ENCODE results near the gene KCNK5.

The KCNK5 gene

DNA sequence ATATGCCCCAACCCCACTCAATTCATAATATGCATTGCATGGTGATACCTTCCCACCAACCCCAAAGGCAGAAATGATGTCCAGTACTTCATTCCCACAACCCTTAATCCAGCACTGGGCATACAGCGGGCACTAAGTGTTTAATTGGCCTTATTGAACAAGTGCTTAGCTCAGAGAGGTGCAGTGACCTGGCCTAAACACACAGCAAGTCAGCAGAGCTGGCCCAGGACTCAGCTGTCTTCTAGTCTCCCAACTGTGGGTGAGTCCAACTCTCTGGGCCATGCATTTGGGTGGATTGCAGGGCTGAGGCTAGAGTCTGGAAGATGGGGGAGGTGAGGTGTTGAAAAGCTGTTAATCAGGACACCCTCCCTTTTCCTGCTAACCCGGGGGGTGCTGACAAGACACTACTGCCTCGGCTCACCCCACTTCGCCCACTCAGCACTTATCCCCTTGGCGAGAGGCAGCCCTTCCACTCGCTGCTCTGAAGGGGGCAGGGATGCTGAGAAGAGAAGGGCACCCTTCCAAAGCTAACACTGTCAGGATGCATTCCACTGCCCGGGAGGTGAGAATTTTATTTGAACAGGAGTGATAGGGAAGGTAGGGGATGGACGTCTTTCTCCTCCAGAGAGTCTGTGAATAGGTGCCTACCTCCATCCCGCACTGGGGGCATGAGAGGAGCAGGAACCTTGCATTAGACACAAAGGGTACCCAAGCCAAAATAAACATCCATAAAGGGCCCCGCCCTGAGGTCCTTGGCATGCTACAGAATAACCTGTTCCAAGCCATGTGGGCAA lies 14.2 kb downstream of the KCNK5 start:
- DNase-seq = no peak

DNA sequence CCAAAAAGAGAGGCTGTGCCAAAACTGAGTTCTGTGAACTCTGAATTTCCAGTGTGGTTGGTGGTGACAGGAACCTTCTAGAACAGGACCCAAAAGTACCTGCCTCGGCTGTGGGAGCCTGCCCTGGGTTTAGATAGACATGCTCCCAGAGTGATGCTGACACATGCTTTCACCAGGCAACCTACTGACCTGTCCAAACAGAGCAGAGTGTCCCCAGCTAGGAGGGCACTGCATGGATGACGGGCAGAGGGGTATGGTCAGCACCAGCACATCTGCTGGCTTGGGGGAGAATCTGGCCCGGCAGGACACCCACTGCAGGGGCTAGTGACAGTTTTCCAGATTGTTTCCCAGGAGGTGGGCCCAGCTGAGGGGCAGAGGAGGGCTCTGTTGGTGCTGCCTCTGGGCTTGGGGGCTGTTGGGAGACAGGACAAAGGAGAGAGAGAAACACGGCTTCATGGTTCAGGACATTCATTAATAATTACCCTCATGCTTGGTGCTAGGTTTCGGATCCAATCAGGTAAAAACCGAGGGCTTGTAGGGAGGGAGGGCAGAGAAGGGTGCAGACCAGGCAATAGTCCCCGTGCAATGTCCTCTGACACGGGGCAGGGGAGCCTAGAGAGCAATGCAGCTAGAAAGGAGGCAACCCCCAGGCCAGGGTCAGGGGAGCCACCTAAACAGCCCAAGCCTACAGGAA lies 15.0 kb downstream of the KCNK5 start:
- no peak for DNase-seq

DNA sequence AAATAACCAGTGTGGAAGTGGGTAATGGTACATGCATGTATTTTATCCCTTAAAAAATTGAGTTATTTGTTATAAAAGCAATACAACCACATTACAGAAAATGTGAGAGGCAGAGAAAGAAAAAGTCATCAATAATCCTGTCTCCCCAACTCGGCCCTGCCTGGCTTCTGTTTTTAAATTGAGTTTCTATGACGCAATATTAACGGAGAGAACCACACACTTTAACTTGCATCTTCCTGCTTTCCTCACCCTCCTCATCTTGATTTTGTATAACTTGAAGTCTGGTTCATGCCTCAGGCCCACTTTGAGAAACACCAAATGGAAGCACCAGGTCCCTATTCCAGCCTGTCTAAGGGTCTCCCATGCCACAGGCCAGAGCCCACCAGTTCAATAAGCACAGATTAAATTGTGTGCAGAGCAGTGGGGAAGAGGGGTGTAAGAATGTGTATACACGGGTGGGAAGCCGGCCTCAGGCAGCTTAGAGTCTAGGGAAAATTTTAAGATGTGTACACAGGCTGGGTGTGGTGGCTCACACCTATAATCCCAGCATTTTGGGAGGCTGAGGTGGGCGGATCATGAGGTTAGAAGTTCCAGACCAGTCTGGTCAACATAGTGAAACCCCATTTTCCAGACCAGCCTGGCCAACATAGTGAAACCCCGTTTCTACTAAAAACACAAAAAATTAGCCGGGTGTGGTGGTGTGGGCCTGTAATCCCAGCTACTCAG lies 15.9 kb downstream of the KCNK5 start:
- no peak for DNase-seq

DNA sequence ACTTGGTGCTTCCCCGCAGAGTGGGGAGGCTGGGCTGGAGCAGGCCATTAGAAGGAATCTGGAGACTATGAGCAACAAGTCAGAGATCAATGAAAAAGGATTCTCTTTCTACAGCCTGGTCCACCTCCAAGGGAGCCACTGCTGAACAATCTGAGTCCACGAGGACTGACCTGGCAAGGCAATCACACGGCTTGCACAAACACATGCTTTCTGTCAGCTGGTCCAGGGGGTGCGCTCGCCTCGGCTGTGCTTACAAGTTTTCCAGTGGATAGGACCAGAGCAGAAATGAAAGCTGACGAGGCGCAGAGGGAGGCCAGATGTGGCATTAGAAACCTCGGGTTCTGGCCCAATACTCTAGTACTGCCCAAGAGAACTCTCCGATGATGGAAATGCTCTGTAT lies 18.1 kb downstream of the KCNK5 start:
- DNase-seq = no peak

DNA sequence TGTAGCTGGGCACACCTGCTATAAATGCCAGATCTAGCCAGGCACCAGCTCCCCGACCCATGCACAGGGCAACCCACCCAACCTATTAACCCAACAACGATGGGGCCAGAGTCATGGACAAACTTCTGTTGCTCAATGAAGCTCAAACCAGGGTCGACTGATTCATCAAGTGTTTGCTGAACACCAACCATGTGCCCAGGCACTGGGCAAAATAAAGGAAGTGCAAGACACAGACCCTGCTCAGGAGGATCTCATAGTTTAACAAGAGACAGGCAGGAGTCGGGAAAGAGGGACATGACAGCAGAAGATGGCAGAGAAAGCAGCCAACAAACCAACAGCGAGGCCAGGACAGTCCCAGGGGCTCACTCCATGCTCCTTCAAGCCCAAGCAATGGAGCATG lies 18.8 kb downstream of the KCNK5 start:
- no peak for DNase-seq

DNA sequence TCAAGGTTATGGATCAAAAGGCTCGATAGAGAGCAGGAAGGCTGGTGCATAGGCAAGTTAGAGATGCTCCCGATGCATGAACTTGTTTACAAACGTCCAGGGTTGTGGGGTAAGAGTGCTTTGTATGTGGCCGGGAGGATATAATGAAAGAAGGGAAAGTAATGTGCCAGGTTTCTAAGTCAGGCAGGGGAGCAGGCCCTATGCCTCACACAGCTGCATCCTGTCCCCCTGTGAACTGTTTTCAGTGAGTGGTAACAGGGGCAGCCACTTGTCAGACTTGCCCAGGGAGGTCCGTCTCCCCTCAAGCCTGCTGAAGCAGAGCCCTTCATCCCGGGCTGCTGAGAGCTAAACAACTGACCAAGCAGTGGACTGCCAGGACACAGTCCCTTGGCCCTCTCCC lies 19.4 kb downstream of the KCNK5 start:
- DNase-seq = no peak

DNA sequence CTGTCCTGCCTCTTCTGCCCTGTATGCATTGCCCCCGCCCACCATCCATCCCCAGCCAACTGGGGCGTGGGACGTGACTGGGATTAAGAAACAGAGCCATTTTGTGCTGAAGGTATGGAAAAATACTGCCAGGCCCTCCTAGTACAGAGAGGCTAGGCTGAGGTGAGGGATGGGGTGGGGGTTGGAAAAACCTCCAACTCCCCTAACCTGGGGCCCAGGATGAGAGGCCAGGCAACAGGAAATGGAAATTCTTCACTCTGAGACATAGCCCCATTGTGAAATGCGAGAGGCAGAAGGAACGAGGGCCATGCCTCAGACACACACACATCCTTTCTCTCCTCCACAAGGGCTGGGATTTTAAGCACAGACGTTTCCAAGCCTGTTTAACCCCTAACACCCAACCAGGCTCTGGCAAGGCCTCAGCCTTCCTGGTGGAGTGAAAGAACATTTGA lies 19.9 kb downstream of the KCNK5 start:
- DNase-seq = no peak

DNA sequence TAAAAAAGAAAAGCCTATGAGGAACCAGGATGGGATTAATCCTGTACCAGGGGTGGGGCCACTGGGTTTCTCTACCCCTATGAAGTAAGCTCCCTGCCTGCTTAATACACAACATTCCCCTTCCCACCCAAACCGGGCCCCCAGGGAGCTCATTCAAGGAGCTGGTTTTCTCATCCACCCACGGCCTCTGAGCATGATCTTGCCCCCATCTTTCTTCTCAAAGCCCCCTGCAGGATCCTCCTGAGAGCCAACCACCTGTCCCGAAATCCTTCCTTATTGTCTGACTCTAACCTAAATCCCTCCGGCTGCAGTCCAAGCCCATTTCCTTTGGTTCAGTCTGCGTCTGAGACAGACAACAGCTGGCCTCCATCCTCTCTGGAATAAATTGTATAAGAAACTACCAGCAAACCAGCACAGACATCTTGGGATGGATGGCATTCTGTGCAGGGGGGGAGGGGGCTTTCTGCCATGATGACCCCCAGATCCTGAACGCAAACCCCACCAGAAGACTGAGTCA lies 21.0 kb downstream of the KCNK5 start:
- no peak for DNase-seq

DNA sequence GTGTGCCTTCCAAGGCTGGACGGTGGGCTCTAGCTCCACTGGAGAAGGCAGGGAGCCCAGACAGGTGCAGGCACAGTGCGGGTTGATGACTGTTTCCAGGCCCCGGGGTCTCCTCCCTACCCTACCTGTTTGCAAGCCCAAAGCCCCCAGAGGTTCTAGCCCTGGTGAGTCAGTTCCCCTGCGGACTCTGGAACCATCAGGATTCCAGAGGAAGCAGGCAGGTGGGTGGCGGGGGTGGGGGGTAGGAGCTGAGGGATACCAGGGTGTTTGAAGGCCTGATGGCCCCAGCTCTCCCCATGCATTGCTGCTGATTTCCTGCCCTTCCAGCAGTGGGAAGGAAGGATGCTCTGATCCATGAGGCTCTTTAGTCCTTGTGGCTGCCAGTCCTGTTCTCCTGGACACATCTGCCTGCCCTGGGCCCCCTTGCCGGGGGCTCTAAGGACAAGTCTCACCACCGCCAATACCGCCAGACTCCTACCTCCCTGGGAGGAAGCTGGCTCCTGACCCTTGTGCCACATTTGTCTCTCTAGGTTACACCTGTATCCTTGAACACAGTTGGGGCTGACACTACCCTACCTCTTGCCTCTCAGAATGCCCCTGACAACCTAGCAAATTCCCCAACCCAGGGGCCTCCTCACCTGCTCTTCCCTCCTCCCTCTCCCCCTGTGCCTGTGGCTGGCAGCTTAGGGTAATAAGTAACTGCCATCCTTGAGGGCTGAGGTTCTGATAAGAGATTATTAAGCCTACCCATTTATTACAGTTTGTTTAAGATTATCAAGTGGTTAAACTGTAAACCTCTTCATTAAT lies 21.7 kb downstream of the KCNK5 start:
- DNase-seq = no peak

DNA sequence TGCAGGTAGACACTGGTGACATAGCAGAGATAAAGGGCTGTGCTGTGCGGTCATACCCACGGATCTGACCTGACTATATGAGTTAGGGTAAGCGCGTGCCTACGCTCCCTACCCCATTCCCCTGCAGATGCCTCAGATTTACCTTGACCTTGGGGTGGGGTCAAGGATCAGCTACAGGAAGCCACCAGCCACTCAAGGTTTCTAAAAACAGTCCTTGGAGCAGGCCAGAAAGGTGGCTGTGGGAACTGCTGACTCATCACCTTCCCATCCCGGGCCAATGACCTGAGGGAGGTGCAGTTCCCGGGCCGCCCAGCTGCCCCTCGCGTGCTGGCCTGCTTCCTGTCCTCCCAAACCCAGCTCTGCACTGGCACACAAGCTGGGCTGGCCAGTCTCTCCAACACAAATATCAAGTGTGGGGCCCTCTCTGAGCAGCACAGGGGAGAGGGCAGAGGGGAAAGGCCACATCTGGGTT lies 23.0 kb downstream of the KCNK5 start:
- DNase-seq = no peak

DNA sequence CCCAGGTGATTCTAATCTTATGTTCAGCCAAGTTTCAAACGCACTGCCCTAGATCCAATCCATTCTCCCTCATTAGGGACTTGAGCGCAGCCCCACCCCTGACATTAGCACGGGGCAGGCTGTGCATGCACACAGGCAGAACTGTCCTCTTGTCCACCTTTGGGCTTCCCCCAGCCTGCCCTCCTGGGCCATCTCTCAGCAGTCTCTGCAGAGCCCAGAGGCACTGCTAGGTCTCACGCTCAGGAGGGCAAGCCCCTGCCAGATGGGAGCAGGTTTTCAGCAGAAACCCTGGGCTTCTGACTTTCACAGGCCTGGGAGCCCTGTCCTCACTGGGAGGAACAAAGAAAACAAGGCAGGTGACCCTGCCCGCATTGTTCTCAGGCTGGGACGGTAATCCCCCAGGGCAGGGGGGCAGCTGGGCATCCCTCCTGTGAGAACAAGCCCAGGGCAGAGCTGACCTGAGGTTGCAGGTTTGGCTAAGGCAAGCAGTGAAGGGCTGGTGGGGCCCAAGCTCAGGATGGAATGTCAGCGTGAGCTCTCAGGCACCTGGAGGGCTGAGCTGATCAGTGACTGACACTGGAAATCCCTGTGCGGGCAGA lies 24.5 kb downstream of the KCNK5 start:
- DNase-seq = no peak

DNA sequence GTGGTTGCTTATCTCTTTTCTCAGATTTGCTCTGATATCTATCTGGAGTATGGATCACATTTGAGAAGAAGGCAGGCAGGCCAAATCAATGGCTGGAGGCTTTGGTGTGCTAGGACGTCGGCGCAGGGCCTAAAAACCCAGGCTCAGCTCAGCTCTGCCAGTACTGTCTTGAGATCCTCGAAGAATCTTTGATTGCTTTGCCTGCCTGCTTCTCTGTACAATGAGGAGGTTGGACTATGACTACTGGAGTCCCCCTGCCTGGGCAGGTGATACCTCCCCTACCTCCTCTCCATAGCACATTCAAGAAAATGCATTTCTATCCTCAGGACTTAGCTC lies 25.1 kb downstream of the KCNK5 start:
- no peak for DNase-seq

DNA sequence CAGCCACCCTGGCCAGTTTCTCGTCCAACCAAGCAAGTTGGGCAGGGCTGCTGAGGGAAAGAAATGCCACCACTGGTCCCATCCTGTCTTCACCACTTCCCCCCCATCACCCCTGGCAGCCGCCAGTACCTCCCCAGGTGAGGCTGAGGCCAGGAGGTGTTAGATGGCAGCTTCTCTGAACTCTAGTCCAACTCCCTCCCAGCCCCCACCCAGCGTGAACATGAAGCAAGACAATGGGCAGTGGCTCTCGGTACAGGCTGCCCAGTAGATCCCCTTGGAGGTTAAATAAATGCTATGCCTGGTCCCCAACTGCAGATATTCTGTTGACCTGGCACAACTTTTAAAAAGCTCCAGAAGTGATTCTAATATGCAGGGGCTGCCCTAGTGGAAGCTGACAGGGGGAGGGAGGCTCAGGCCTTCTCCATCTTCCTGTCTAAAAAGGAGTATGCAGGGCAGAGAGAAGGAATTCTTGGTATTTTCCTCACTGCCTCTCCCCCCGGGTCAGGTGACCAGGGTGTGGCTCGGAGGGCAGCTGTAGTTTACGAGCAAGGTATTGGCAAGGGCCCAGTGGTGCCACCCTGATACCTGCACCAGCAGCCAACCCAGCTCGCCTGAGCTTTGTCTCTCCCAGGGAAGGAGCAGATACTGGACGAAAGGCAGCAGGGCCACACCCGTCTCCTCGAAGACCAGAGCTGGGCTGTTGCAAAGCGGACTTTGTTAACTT lies 25.7 kb downstream of the KCNK5 start:
- DNase-seq = no peak

DNA sequence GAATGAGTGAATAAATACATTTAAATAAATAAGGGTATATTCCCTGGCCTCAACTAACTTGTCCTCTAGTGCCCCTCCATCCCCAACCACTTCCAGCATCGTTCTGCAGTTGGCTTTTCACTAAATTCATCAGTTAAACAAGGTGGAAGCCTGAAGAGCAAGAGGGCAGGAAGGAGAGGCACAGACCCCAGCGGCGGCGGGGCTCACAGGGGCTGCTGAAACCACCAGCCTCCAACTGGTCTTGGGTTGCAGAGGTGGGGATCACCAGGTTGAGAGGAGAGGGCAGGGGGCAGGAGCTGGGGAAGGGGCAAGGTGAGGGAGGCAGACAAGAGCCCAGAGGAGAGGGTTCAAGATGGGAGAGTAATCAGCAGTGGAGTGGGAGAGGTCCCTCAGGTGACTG lies 27.1 kb downstream of the KCNK5 start:
- DNase-seq = no peak

DNA sequence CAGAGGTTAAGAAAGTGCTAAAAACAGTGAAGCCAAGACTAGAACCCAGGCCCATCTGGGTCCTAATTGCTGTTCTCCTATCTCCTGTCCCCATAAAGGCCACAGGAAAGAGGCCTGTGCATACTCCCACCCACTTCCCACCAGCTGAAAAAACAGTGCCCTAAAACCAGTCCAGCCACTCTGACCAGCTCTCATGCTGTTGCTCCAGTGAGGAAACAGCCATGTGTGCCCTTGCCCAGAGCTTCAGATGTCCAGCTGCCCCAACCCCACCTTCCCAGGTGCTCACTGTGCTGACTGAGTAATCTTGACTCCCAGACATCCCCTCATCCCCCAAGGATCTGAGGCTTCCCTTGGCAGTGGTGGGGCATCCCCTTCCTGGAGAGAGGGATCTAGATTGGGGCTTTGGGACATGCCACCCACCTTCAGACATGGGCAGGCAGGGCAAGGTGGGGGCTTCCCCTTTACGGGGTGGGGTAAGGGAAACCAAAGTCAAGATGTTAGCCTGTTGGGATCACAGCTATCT lies 28.7 kb downstream of the KCNK5 start:
- DNase-seq = no peak

DNA sequence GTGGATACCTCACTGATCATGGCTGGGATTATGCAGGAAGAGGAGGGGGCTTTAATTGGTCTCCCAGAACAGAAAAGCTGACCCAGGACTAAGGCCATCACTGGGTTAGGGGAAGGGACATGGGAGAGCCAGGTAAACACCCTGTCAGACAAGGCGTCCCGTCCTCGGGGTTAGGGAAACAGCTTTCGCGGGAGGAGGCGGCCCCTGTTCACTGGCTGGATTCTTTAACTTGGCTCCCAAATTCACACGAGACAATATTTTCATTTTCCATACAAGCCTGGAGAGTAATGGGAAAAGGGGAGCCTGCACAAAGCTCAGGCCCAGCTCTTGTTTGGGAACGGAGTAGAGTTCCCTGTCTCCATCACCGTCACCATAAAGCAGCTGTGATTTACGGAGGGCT lies 29.3 kb downstream of the KCNK5 start:
- no peak for DNase-seq

DNA sequence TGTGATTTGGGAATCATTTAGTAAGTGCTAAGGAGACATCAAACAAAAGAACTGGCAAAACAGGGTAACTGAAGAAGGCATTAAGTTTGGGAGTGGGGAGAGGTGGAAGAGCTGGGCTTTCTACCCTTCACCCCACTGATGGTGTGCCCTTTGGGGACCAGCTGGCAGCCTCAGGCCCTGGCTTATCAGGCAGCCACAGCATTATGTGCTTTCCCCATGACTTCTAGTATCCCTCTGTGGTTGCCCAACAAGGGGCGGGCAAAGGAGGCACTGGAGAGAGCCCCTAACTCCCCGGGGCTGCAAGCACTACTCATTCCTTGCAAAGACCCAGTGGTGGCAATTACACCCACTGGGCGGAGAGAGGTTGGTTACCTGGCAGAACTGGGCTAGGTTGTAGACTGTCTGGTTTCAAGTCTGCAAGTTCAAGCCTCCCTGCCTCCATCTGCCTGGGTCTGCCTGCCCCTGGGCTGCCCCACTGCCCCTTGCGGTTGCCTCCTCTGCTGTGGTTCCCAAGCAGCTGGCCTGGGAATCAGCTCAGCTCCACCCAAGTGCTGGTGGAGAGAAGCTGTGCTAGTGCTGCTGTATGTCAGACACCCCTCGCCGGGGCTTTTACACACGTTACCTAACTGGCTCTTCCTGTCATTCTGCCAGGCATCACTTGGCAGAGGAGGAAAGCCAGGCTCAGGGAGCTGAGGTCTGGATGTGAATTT lies 29.9 kb downstream of the KCNK5 start:
- no peak for DNase-seq

DNA sequence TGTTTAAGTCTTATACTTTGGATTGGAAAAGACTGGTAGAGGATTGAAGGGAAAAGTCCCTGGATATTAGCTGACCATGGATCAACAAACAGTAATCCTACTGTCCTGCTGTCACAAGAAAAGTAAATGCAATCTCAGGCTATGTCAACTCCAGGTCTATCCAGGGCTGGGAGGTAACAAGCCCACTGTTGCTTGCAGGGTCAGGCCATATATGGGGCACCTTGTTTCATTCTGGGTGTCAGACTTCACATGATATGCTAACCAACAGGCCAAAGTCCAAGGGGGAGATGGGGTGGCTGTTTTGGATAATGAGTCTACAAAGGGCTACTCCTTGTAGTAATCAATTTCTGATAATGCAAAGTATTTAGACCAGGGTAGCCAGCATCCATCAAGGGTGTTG lies 30.7 kb downstream of the KCNK5 start:
- DNase-seq = no peak

DNA sequence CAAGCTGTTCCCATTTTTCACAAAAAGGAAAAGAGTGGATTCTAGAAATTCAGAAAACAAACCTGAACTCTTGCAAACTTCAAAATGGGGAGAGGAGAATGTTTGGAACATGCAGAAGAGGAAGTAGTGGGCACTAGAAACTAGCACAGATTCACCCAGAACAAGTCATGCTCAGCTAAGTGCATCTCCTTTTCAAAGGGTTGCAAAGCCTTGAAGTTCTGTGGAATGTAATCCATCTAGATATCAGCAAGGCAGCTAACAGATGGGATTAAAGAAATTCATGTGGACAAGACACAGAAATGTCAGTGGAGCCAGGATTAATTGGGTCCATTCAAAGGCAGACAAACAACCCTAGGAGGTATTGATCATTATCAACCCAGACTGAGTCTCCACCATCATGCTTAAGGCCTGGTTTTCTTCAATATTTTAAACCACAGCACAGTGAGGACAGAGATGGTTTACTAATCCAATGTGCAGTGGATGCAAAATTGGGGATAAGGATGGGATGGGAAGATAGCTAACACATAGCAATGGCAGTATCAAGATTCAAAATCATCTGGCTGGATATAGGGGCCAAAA lies 31.3 kb downstream of the KCNK5 start:
- no peak for DNase-seq

DNA sequence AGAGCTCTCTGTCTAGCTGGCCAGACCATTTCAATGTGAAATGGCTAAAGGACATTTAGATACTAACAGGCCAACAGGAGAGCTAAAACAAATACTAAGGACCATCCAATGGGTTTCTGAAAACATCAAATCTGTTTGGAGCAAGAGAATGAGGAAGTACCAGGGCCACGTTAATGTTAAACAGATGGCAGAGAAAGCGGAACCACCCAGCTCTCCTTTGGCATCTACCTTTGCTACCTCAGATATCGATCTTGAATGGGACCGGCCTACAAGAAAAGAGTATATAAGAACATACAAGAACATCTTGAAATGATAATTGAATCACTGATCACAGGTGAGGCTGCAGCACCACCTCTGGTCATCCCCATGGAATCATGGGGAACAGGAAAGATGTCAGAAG lies 31.8 kb downstream of the KCNK5 start:
- no peak for DNase-seq
